HG03354 (cell line): ENCODE measurements around the gene RAB5A.
"Not testable (repeated sequence)": the region's sequence is repeated elsewhere in the genome, so short reads cannot be mapped to it uniquely, and the experiment has no call there.

Experiments
- ATAC-seq: cut with Tn5 transposase; IDR thresholded peaks from one replicate; pipeline ENCODE4 v1.9.1; 2021; ENCODE audit warnings: mild to moderate bottlenecking; ENCODE audit not compliant: unreplicated experiment, poor library complexity, severe bottlenecking

Gene RAB5A

GRCh38 chr3:19945969-19946831 lies 697 bp upstream of the RAB5A start:
- peak; percentile 18 for ATAC-seq

- peak; percentile 22 for ATAC-seq
Observed at GRCh38 chr3:19947549-19948225, 790 bp downstream of the RAB5A start.

GRCh38 chr3:19948226-19948591 lies 1.3 kb downstream of the RAB5A start:
- no peak for ATAC-seq

- ATAC-seq, result no peak
Observed at GRCh38 chr3:19950316-19950715, 3.4 kb downstream of the RAB5A start.

GRCh38 chr3:19954676-19955075 lies 7.8 kb downstream of the RAB5A start:
- ATAC-seq, result no peak

- ATAC-seq, result not testable (repeated sequence)
Observed at GRCh38 chr3:19957354-19957753, 10.5 kb downstream of the RAB5A start.

GRCh38 chr3:19959505-19959904 lies 12.6 kb downstream of the RAB5A start:
- ATAC-seq, result no peak

- no peak for ATAC-seq
Observed at GRCh38 chr3:19960696-19961095, 13.8 kb downstream of the RAB5A start.

- ATAC-seq, result no peak
Observed at GRCh38 chr3:19961960-19962359, 15.1 kb downstream of the RAB5A start.

- ATAC-seq, result no peak
Observed at GRCh38 chr3:19967208-19967607, 20.3 kb downstream of the RAB5A start.

GRCh38 chr3:19967812-19968211 lies 20.9 kb downstream of the RAB5A start:
- no peak for ATAC-seq

- no peak for ATAC-seq
Observed at GRCh38 chr3:19970327-19970726, 23.4 kb downstream of the RAB5A start.

GRCh38 chr3:19972054-19972453 lies 25.2 kb downstream of the RAB5A start:
- ATAC-seq, result no peak

GRCh38 chr3:19988904-19989303 lies 42.0 kb downstream of the RAB5A start:
- ATAC-seq, result not testable (repeated sequence)

- no peak for ATAC-seq
Observed at GRCh38 chr3:19994796-19995195, 47.9 kb downstream of the RAB5A start.

- no peak for ATAC-seq
Observed at GRCh38 chr3:19997502-19997901, 50.6 kb downstream of the RAB5A start.

- no peak for ATAC-seq
Observed at GRCh38 chr3:20001932-20002331, 55.0 kb downstream of the RAB5A start.

GRCh38 chr3:20007960-20008359 lies 61.1 kb downstream of the RAB5A start:
- no peak for ATAC-seq

- ATAC-seq, result no peak
Observed at GRCh38 chr3:20008646-20009045, 61.7 kb downstream of the RAB5A start.

GRCh38 chr3:20012164-20012563 lies 65.3 kb downstream of the RAB5A start, which contains the start of gene PP2D1:
Gene PP2D1 (minus strand): TSS chr3:20012264. CDS start chr3:20012072, 192 bp downstream.
- ATAC-seq, result no peak

- ATAC-seq, result no peak
Observed at GRCh38 chr3:20013396-20013795, 66.5 kb downstream of the RAB5A start.
